Measurements from ENCODE around the gene IFTAP. TPM values are rescaled to one million over a fixed set of nuclear protein-coding genes. Genes with fewer than 3 reads are reported as not detected.

Gene IFTAP
- total RNA-seq, 1 experiment from 2014 or later = 19.9 TPM

GRCh38 chr11:36627471-36627870 lies 33.2 kb downstream of the IFTAP start:
- no peaks in the 10 kb centered on the region for H3K9me3 Mint-ChIP-seq

More at GRCh38 chr11:36627471-36627870, 33.2 kb downstream of the IFTAP start:
- Histone ChIP-seq H4K5ac (ENCODE audit: insufficient read length, low read depth, low read length) (no peak overlapping the region), H3T11ph (ENCODE audit: low read length) (no peak overlapping the region), H2BK5ac (ENCODE audit: insufficient read length, low read length) (no peak overlapping the region), H3K9ac (ENCODE audit: extremely low read depth, insufficient read length, low read length) (no peak overlapping the region), H4K8ac (replicated peaks; ENCODE audit: insufficient read length, low read depth, low read length) (no peak overlapping the region), H3K4ac (ENCODE audit: low read depth, low read length) (no peak overlapping the region), H3K23ac (ENCODE audit: insufficient read length, low read depth, low read length) (no peak overlapping the region), H2BK120ac (ENCODE audit: low read depth, low read length, poor library complexity, severe bottlenecking) (no peak overlapping the region), H3K79me1 (ENCODE audit: insufficient read depth, low read depth, low read length, poor library complexity, severe bottlenecking) (no peaks in the 10 kb centered on the region), H3K4me2 (ENCODE audit: insufficient read depth, insufficient read length, low read length) (no peak overlapping the region), H3K4me1 (ENCODE audit: insufficient read depth, low read length) (no peaks in the 10 kb centered on the region), H3K9me3 (ENCODE audit: control insufficient read depth, low read depth, low read length) (no peaks in the 10 kb centered on the region), H4K91ac (ENCODE audit: insufficient read length, low read depth, low read length) (no peak overlapping the region), H2BK12ac (ENCODE audit: insufficient read length, low read depth, low read length) (no peak overlapping the region), H2BK20ac (ENCODE audit: low read depth, low read length, poor library complexity, severe bottlenecking) (no peak overlapping the region), H3K27me3 (ENCODE audit: insufficient read depth, low read length) (no peaks in the 10 kb centered on the region), H3K14ac (ENCODE audit: insufficient read depth, low read length) (no peak overlapping the region), H3K56ac (ENCODE audit: insufficient read length, low read depth, low read length) (no peak overlapping the region), H3K79me2 (ENCODE audit: insufficient read depth, low read length) (no peaks in the 10 kb centered on the region), H3K27ac (ENCODE audit: insufficient read length, low read depth, low read length) (no peak overlapping the region), H2AK5ac (ENCODE audit: insufficient read length, low read length) (no peak overlapping the region), H2BK15ac (ENCODE audit: low read depth, low read length) (no peak overlapping the region), H3K18ac (ENCODE audit: insufficient read length, low read depth, low read length) (no peak overlapping the region), H2AFZ (ENCODE audit: low read length) (no peak overlapping the region), H4K20me1 (ENCODE audit: control insufficient read depth, insufficient read depth, insufficient read length) (no peaks in the 10 kb centered on the region), H3K23me2 (ENCODE audit: insufficient read length, low read depth, low read length, poor library complexity, severe bottlenecking) (peaks cover 2% of the 10 kb centered on the region)
- no peak for DNase-seq
- H3K4me1 Mint-ChIP-seq = peaks cover 0 to 3% of the 10 kb centered on the region in 2 experiments; a peak in 1 of 4 replicates
- H3K36me3 Mint-ChIP-seq (ENCODE audit: insufficient read depth in 1 of 3, low read depth in 3 of 3) = no peaks in the 10 kb centered on the region
- H3K27me3 Mint-ChIP-seq (ENCODE audit: low read depth) = no peaks in the 10 kb centered on the region
- no CpG with 5 or more reads among the region's 2 CpGs for WGBS (ENCODE audit: extremely low coverage, insufficient read length, low lambda C conversion rate)
- H3K27ac Mint-ChIP-seq = no peak overlapping the region
- TF ChIP-seq CTCF (conservative IDR thresholded peaks at IDR 0.05) = no peak
- no peak overlapping the region for H3K4me3 Mint-ChIP-seq

Data from H9 (cell line).